ENCODE data around the gene SETD4.

- TF ChIP-seq RCOR1 (IDR thresholded peaks at IDR 0.05; ENCODE audit: insufficient replicate concordance, low read length) (no peak), CTCF (conservative IDR thresholded peaks at IDR 0.05; ENCODE audit: low read depth, low read length) (no peak), POLR2A (IDR thresholded peaks at IDR 0.05; ENCODE audit: low read depth, low read length) (no peak), RFX5 (IDR thresholded peaks at IDR 0.05; ENCODE audit: low read depth, low read length) (no peak), FOS (IDR thresholded peaks at IDR 0.05; ENCODE audit: low read depth, low read length) (no peak), CEBPB (IDR thresholded peaks at IDR 0.05; ENCODE audit: low read depth, low read length) (no peak), MAZ (IDR thresholded peaks at IDR 0.05; ENCODE audit: borderline replicate concordance, low read depth, low read length) (no peak), RAD21 (IDR thresholded peaks at IDR 0.05; ENCODE audit: low read length) (no peak), USF2 (IDR thresholded peaks at IDR 0.05; ENCODE audit: low read depth, low read length) (no peak), SMC3 (IDR thresholded peaks at IDR 0.05; ENCODE audit: low read depth, low read length) (no peak), BHLHE40 (IDR thresholded peaks at IDR 0.05; ENCODE audit: low read depth, low read length) (no peak)
Measured at GRCh38 chr21:36045993-36046392, 14.3 kb downstream of the SETD4 start.

Data from IMR-90 (cell line).